Karpas-422 (cell line): ENCODE results near the gene EIF2B2. TPM values are rescaled to one million over a fixed set of nuclear protein-coding genes. Genes with fewer than 3 reads are reported as not detected.

ENCODE experiments used
- DNase-seq: peaks from one replicate; pipeline ENCODE4 v3.0.0-alpha.2; 2015
- H2AFZ ChIP-seq: fragments of 200-600 bp; sonication (generic); 2 replicates; pipeline ENCODE4 v1.6.1; 2014; ENCODE audit warnings: antibody characterized with exemption, low read length, mixed read lengths
- H3K27ac ChIP-seq: fragments of 200-600 bp; sonication (generic); 2 replicates; pipeline ENCODE4 v1.5.1; 2014; ENCODE audit warnings: mild to moderate bottlenecking, low read length, moderate library complexity
- H3K27me3 ChIP-seq: fragments of 200-600 bp; sonication (generic); 2 replicates; pipeline ENCODE4 v1.6.1; 2014; ENCODE audit warnings: low read length, mixed read lengths
- H3K36me3 ChIP-seq: fragments of 200-600 bp; sonication (generic); 2 replicates; pipeline ENCODE4 v1.6.1; 2014; ENCODE audit warnings: low read length, mixed read lengths; ENCODE audit not compliant: insufficient read depth
- H3K4me1 ChIP-seq: fragments of 200-600 bp; sonication (generic); 2 replicates; pipeline ENCODE4 v1.6.1; 2014; ENCODE audit warnings: mild to moderate bottlenecking, low read length, mixed read lengths
- H3K4me2 ChIP-seq: fragments of 200-600 bp; sonication (generic); 2 replicates; pipeline ENCODE4 v1.6.1; 2014; ENCODE audit warnings: low read length, low read depth, mild to moderate bottlenecking; ENCODE audit not compliant: poor library complexity, severe bottlenecking
- H3K4me3 ChIP-seq: fragments of 200-600 bp; sonication (generic); 2 replicates; pipeline ENCODE4 v1.5.1; 2014; ENCODE audit warnings: mild to moderate bottlenecking, antibody characterized with exemption, low read length, mixed read lengths
- H3K79me2 ChIP-seq: fragments of 200-600 bp; sonication (generic); 2 replicates; pipeline ENCODE4 v1.6.1; 2014; ENCODE audit warnings: mild to moderate bottlenecking, low read length, mixed read lengths
- H3K9ac ChIP-seq: fragments of 200-600 bp; sonication (generic); 2 replicates; pipeline ENCODE4 v1.6.0; 2014; ENCODE audit warnings: low read length
- H3K9me2 ChIP-seq: fragments of 200-600 bp; sonication (generic), shearing (Covaris generic); replicated peaks from 2 replicates; pipeline ENCODE4 v1.6.0; 2014; ENCODE audit warnings: mild to moderate bottlenecking, low read length, moderate library complexity; ENCODE audit not compliant: insufficient read depth
- H3K9me3 ChIP-seq: fragments of 300-700, 200-600 bp; sonication (generic); 2 replicates; pipeline ENCODE4 v1.6.1; 2014; ENCODE audit warnings: low read length, mixed read lengths
- H4K20me1 ChIP-seq: fragments of 200-600 bp; sonication (generic); 2 replicates; pipeline ENCODE4 v1.6.1; 2014; ENCODE audit warnings: mild to moderate bottlenecking, antibody characterized with exemption, low read length, low read depth; ENCODE audit not compliant: insufficient read depth
- total RNA-seq: library from RNA; depleted of rRNA; stranded (reverse); fragments of >200 nt; shearing (Covaris generic); gene quantifications from 2 replicates; pipeline ENCODE4 v1.2.3, GENCODE V29; 2014; ENCODE audit warnings: low replicate concordance

Gene EIF2B2
- total RNA-seq, 1 experiment from 2014 or later: 86.5 TPM

GRCh38 chr14:74965486-74966153, 37.1 kb upstream of the EIF2B2 start:
- H3K79me2 ChIP-seq: no peaks in the 10 kb centered on the region
- peaks cover 20% of the 10 kb centered on the region for H3K4me1 ChIP-seq
- no peaks in the 10 kb centered on the region for H4K20me1 ChIP-seq
- no peaks in the 10 kb centered on the region for H3K9me2 ChIP-seq
- no peaks in the 10 kb centered on the region for H3K27me3 ChIP-seq
- H3K27ac ChIP-seq: no peak overlapping the region
- DNase-seq: no peak
- H2AFZ ChIP-seq: no peak overlapping the region
- H3K4me3 ChIP-seq: no peak overlapping the region
- no peak overlapping the region for H3K9ac ChIP-seq
- H3K9me3 ChIP-seq: no peaks in the 10 kb centered on the region
- no peak overlapping the region for H3K4me2 ChIP-seq
- no peaks in the 10 kb centered on the region for H3K36me3 ChIP-seq

- Histone ChIP-seq H3K27me3 (no peaks in the 10 kb centered on the region), H3K9me3 (no peaks in the 10 kb centered on the region), H3K36me3 (no peaks in the 10 kb centered on the region), H3K9ac (no peak overlapping the region), H3K9me2 (no peaks in the 10 kb centered on the region), H3K79me2 (no peaks in the 10 kb centered on the region), H4K20me1 (no peaks in the 10 kb centered on the region), H3K4me1 (peaks cover 2% of the 10 kb centered on the region), H3K27ac (no peak overlapping the region), H3K4me3 (no peak overlapping the region), H3K4me2 (no peak overlapping the region), H2AFZ (no peak overlapping the region)
- DNase-seq: no peak
Measured at GRCh38 chr14:74968811-74969210, 33.9 kb upstream of the EIF2B2 start.

- H3K4me1 ChIP-seq: no peaks in the 10 kb centered on the region
- no peaks in the 10 kb centered on the region for H4K20me1 ChIP-seq
- H3K4me3 ChIP-seq: no peak overlapping the region
- H2AFZ ChIP-seq: no peak overlapping the region
- no peak overlapping the region for H3K9ac ChIP-seq
- H3K79me2 ChIP-seq: no peaks in the 10 kb centered on the region
- H3K9me2 ChIP-seq: no peaks in the 10 kb centered on the region
- no peaks in the 10 kb centered on the region for H3K36me3 ChIP-seq
- no peak overlapping the region for H3K4me2 ChIP-seq
- no peak overlapping the region for H3K27ac ChIP-seq
- no peak for DNase-seq
- H3K27me3 ChIP-seq: no peaks in the 10 kb centered on the region
- H3K9me3 ChIP-seq: no peaks in the 10 kb centered on the region
Measured at GRCh38 chr14:74973003-74973653, 29.6 kb upstream of the EIF2B2 start.

- Histone ChIP-seq H3K4me1 (no peaks in the 10 kb centered on the region), H3K4me3 (no peak overlapping the region), H3K9ac (no peak overlapping the region), H3K9me2 (no peaks in the 10 kb centered on the region), H3K4me2 (no peak overlapping the region), H3K79me2 (no peaks in the 10 kb centered on the region), H3K27me3 (no peaks in the 10 kb centered on the region), H4K20me1 (no peaks in the 10 kb centered on the region), H3K36me3 (no peaks in the 10 kb centered on the region), H2AFZ (no peak overlapping the region), H3K9me3 (no peaks in the 10 kb centered on the region), H3K27ac (no peak overlapping the region)
- DNase-seq: no peak
Measured at GRCh38 chr14:74973905-74974363, 28.8 kb upstream of the EIF2B2 start.

GRCh38 chr14:74974364-74975058, 28.2 kb upstream of the EIF2B2 start:
- Histone ChIP-seq H3K9me2 (no peaks in the 10 kb centered on the region), H3K27me3 (no peaks in the 10 kb centered on the region), H3K9me3 (no peaks in the 10 kb centered on the region), H2AFZ (no peak overlapping the region), H3K4me3 (no peak overlapping the region), H3K4me1 (no peaks in the 10 kb centered on the region), H3K9ac (no peak overlapping the region), H3K79me2 (no peaks in the 10 kb centered on the region), H3K4me2 (no peak overlapping the region), H3K36me3 (no peaks in the 10 kb centered on the region), H4K20me1 (no peaks in the 10 kb centered on the region), H3K27ac (no peak overlapping the region)
- no peak for DNase-seq

- Histone ChIP-seq H3K27ac (no peak overlapping the region), H3K36me3 (no peaks in the 10 kb centered on the region), H3K4me2 (no peak overlapping the region), H3K4me3 (no peak overlapping the region), H3K27me3 (no peaks in the 10 kb centered on the region), H4K20me1 (no peaks in the 10 kb centered on the region), H3K79me2 (no peaks in the 10 kb centered on the region), H3K9me2 (no peaks in the 10 kb centered on the region), H3K4me1 (no peaks in the 10 kb centered on the region), H3K9ac (no peak overlapping the region), H3K9me3 (no peaks in the 10 kb centered on the region), H2AFZ (no peak overlapping the region)
- DNase-seq: no peak
Measured at GRCh38 chr14:74975059-74975810, 27.5 kb upstream of the EIF2B2 start.

GRCh38 chr14:74976264-74977113, 26.2 kb upstream of the EIF2B2 start:
- no peaks in the 10 kb centered on the region for H3K79me2 ChIP-seq
- H3K9ac ChIP-seq: no peak overlapping the region
- no peak for DNase-seq
- H3K27ac ChIP-seq: no peak overlapping the region
- H2AFZ ChIP-seq: no peak overlapping the region
- H4K20me1 ChIP-seq: no peaks in the 10 kb centered on the region
- H3K36me3 ChIP-seq: no peaks in the 10 kb centered on the region
- no peaks in the 10 kb centered on the region for H3K27me3 ChIP-seq
- H3K4me1 ChIP-seq: no peaks in the 10 kb centered on the region
- H3K4me2 ChIP-seq: no peak overlapping the region
- H3K4me3 ChIP-seq: no peak overlapping the region
- H3K9me2 ChIP-seq: no peaks in the 10 kb centered on the region
- no peaks in the 10 kb centered on the region for H3K9me3 ChIP-seq
